Peyer's patch (tissue), 4 donors: ENCODE results near the gene PLPPR5.

Experiments used
- POLR2A ChIP-seq, 2 donors: fragments of 450-650 bp; IDR thresholded peaks; one replicate each; pipeline ENCODE4 v1.5.1; 2017; ENCODE audit warnings: antibody characterized with exemption in 2 of 2, mild to moderate bottlenecking in 2 of 2, moderate library complexity in 2 of 2
- TF ChIP-seq, protein P1 (sequence below), 6 experiments: fragments of 450-650 bp in 4 of 6; fragments of 200-600 bp in 2 of 6; sonication (generic) in 1 of 6; IDR thresholded peaks; one replicate each; pipeline ENCODE4 v1.5.1; 2017 to 2019; ENCODE audit warnings: antibody characterized with exemption in 6 of 6, mild to moderate bottlenecking in 3 of 6, moderate library complexity in 1 of 6

DNA sequence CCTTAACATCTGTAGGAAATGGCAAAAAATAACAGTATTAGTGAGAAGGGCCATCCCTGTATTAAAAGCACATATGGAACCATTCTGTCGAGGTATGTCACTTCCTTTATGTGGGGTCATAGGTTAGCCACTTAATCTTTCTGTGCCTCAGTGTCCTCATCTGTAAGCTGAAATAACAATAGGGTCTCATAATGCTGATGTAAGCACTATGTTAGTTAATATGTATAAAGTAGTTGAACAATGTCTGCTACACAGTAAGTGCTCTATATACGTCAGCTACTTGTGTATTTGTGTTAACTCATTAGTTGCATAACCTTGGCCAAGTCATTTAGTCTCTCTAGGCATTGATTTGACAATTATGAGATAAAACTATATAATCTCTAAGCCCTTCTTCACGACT is 11.8 kb downstream of the PLPPR5 start:
- TF ChIP-seq, protein P1, sequence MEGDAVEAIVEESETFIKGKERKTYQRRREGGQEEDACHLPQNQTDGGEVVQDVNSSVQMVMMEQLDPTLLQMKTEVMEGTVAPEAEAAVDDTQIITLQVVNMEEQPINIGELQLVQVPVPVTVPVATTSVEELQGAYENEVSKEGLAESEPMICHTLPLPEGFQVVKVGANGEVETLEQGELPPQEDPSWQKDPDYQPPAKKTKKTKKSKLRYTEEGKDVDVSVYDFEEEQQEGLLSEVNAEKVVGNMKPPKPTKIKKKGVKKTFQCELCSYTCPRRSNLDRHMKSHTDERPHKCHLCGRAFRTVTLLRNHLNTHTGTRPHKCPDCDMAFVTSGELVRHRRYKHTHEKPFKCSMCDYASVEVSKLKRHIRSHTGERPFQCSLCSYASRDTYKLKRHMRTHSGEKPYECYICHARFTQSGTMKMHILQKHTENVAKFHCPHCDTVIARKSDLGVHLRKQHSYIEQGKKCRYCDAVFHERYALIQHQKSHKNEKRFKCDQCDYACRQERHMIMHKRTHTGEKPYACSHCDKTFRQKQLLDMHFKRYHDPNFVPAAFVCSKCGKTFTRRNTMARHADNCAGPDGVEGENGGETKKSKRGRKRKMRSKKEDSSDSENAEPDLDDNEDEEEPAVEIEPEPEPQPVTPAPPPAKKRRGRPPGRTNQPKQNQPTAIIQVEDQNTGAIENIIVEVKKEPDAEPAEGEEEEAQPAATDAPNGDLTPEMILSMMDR (IDR thresholded peaks at IDR 0.05), result no peak
- TF ChIP-seq POLR2A (IDR thresholded peaks at IDR 0.05), result no peak
